Stimulated activated CD4-positive, alpha-beta T cell treated with anti-CD3 and anti-CD28 coated beads, TNF-alpha, amount 100 ng/mL, for 48 hours (primary cell): Measurements from ENCODE around the gene ASF1B.
"Not testable (repeated sequence)": the region's sequence is repeated elsewhere in the genome, so short reads cannot be mapped to it uniquely, and the experiment has no call there.

Experiments
- DNase-seq, 3 donors: peaks; one replicate each; pipeline ENCODE4 v3.0.0-alpha.2; 2020; ENCODE audit warnings: low read depth in 3 of 3

ASF1B gene

DNA sequence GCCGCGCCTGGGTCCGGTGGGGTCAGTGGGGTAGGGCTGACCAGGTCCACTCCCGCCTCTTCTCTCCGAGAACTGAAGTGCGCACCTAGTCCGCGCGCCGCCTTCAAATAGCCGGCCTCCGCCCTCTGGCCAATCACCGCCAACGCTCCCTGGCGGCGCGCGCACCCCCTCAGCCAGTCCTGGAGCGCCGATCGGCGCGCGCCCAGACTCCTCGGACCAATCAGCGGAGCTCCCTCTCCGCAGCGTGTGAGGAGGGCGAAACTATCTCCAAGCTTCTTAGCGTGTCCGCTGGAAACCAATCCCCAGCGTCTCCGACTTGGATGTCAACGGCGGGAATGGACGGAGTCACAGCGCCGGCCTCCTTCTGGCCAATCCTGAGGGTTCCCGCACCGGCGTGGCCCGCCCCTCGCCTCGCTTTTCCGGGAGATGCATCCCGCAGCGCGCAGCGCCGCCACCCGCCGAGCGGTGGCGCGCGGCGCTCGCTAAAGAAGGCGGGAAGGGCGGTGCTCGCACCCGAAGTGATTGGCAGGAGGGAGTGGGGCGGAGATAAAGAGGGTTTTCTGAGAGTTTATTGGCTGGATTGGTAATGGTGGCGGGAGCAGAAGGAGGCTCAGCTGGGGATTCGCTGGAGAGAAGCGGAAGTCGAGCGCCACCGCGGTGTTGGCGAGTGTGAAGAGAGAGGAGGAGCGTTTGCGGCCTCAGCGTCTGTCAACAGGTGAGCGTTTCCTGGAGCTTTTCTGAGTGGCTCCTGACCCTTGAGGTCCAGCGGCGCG, at the start of gene ASF1B:
TSS of gene ASF1B (minus strand) at position 81 of the 773 bp plus-strand sequence. CDS start 133 bp downstream, outside the sequence.
- peak; percentile 93 to 99 (median 96) for DNase-seq

DNA sequence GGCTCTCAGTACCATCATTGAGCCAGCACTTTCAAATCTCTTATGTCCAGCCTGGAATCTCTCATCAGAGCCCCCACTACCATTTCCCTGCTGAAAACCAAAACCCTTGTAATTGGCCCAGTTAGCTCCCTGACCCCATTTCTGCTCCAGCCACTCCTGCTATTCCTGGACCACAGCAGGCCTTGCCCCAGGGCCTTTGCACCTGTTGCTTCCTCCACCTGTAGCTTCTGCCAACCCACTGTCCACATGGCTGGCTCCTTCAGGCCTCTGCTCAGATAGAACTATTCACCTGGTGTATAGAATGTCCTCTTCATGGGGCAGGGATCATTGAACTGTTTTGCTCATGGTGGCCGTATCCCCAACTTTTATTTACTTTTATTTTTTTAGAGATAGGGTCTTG, 49.3 kb upstream of the ASF1B start:
- DNase-seq = not testable (repeated sequence)

DNA sequence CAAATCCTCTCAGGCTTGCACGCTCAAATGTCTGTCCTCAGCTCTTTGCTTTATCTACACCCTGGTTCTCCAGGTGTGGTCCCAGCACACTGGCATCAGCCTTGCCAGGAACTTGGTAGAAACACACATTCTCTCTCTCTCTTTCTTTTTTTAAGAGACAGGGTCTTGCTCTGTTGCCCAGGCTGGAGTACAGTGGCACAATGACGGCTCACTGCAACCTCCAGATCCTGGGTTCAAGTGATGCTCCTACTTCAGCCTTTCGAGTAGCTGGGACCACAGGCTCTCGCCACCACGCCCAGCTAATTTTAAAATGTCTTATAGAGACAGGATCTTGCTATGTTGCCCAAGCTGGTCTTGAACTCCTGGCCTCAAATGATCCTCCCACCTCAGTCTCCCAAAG, 48.8 kb upstream of the ASF1B start:
- no peak for DNase-seq

DNA sequence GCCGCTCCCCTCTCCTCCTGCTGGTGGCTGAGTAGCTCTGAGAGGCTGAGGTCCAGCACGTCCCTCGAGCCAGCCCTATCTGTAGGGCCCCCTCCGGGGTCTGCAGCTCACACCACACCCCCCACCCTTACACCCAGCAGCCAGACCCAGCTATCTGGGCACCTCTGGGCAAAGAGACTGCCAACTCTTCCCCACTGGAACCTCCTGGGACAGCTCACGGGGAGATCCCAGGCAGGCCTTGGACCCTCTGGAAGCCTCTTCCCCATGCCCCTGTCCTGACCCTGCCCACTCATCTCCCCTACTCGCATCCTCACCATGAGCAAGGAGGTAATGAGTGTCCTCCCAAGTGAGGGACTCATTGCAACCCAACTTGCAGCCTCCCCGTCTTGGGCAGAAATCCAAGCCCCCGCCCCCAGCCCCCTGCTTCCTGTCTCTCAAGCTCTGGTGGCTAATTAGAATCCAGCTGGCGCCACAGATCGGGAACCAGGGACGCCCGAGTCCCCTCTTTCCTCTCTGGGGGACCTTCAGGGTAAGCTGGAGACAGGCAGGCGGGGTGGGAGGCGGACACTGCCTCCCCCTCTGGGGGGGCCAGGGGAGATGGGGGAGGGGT, 47.5 kb upstream of the ASF1B start:
- no peak for DNase-seq

DNA sequence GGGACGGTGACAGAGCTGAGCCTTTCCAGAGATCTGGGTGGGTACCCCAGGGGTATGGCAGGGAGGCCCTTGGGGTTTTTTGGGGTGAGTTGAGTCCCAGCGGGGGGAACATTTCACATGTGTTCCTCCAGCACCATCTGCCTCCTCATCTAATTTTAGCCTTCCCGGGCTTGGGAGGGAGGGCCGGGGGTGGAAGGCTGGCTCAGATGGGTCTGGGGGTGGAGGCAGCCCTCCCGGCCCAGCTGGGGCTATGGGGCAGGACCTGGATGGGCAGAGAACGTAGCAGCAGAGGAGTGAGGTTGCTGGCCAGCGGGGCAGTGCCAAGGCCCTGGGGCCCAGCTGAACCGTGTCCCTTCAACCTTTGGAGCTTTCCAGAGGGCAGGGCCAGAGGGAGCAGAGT, 46.1 kb upstream of the ASF1B start:
- DNase-seq = no peak

DNA sequence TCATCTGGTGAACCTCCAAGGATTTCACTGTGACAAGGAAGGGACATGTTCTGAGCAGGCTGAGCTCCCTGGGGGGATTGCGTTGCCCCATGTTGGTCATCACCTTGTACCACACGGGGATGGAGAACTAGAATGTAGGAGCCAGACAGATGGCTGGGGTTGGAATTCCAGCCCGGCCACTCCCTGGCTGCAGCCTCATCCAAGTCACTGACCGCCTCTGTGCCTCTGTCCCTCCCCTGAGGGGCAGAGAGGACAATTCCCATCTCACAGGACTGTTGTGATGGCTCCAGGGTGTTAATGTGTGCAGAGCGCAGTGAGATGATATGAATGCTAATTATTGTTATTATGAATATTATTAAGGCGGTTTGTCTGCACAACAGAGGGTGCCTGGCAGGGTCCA, 45.5 kb upstream of the ASF1B start:
- no peak for DNase-seq

DNA sequence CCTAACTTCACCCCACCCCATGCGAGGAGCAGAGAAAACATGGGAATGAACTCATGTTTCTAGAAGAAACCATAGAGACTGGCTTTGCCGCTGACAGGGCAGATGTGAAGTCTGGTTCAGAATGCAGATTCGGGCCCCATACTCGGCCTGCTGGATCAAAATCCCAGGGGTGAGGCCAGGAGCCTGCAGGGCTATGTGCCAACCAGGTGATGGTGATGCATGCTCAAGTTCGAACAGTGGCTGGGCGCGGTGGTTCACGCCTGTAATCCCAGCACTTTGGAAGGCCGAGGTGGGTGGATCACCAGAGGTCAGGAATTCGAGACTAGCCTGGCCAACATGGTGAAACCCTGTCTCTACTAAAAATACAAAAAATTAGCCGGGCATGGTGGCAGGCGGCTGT, 44.8 kb upstream of the ASF1B start:
- DNase-seq = not testable (repeated sequence)

DNA sequence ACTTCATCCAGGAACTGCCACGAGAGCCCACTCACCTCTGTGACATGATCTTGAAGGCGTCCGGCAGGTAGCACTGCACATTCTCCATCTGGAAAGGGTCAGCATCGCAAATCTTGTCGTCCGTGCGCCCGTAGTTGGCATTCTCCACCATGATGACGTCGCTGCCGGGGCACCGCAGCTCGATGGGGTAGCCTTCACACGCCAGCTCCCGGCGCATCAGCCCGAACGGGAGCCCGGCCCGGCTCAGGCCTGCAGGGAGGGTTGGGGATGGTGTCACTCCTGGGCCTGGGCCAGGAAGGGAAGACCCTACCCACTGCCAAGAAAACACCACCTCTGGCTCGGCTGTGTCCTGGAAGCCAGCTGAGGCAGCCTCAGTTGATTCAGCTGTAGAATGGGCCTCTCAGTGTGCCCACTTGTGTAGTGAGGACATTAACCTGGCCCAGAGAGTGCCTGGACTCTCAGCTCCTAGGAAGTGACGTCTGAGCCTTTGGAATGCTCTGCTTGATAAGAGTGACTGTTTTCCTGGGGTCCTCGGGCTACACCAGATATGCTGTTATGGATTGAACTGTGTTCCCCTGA, 41.2 kb upstream of the ASF1B start:
- DNase-seq = no peak

DNA sequence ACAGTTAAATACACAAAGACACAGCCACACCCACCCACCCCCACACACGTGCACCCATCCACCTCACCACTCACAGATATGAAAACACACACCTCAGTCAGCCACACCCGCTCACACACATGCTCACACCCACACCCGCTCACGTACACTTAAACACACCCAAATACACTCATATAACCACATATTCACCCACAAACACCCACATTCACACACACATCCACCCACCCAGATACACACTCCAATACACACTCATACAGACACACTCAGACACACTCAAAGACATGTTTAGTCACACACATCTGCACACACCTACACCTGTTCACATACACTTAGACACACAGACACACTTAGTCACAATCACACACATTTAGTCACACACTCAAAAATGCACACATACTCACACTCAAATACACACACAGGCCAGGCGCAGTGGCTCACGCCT, 39.0 kb upstream of the ASF1B start:
- no peak for DNase-seq

DNA sequence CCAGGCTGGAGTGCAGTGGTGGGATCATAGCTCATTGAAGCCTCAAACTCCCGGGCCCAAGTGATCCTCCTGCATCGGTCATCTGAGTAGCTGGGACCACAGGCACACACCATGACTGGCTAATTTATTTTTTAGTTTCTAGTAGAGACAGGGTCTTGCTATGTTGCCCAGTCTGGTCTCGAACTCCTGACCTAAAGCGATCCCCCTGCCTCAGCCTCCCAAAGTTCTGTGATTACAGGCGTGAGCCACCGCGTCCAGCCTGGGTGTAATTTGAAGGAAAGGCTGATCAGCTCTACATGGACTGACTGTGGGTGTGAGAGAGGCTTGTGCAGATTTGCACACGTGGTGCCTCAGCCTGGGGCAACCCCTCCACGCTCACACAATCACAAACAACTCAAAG, 38.5 kb upstream of the ASF1B start:
- DNase-seq = no peak

DNA sequence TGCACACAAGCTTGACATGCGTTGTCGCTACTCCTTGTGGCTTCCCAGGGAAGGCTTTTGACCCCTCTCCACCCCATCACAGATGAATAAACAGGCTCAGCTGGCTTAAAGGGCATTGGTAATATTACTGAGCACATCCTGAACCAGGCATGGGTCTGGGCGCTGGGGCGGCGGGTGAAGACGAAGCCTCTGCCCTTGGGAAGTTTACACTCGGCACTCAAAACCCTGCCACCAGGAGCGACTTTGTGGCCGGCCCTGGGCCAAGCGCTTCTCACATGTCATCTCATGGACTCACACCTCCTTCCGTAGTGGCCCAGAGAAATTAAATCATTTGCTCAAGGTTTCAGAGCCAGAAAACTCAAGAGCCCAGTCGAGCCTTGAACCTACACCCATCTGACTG, 32.6 kb upstream of the ASF1B start:
- no peak for DNase-seq

DNA sequence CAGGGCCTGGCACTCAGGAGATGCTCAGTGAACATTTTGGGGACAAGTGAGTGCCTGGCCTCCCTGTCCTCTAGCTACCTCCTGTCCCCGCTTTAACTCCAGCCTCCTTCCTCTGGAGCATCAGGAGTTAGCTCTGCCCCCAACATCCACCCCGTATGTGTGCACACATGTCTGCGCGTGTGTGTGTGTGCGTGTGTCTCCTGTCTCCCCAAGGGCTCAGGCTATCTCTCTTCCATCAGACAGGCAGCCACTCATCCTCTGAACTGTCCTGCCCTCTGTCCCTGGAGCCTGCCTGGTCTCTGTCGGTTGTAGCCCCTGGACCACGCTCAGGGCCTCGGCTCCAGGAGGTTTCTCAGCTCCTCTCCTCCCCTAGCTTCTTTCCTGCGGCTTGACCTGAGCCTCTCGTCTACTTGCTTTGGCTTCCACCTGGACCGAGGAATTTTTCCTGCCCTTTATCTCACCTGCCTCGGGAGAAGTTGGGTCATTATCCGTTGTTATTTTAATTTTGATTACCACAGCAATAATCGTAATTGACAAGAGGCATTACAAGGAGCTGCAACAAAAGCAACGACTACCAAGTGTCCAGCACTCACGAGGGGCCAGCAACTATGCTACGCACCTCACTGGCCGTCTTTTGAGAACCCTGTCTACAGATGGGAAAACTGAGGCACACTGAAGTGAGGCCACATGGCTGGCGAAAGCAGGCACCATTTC, 32.0 kb upstream of the ASF1B start:
- no peak for DNase-seq

DNA sequence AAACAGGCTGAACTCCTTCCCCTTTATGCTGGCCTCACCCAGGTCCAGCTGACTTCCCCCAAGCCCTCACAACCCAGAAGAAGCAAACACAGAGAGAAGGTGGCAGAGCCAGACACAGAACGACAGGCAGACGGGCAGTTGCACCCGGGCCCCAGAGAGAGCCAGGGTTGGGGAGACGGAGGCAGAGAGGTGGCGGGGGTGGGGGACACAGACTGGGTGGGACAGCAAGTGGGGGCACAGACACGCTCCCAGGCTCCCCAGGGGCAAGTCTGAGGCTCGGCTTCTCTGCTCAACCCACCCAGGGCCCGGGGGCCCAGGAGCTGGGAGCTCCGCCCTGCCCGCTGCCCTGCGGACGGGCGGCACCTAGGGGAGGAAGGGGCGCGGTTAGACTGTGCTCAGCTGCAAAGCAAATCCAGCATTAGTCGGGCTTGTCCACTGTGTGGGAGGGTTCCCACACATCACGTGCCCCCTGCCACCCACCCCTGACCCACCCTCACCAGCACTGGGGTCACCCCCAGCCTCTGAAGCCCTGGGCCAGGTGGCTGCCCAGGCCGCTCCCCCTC, 31.3 kb upstream of the ASF1B start:
- no peak for DNase-seq

DNA sequence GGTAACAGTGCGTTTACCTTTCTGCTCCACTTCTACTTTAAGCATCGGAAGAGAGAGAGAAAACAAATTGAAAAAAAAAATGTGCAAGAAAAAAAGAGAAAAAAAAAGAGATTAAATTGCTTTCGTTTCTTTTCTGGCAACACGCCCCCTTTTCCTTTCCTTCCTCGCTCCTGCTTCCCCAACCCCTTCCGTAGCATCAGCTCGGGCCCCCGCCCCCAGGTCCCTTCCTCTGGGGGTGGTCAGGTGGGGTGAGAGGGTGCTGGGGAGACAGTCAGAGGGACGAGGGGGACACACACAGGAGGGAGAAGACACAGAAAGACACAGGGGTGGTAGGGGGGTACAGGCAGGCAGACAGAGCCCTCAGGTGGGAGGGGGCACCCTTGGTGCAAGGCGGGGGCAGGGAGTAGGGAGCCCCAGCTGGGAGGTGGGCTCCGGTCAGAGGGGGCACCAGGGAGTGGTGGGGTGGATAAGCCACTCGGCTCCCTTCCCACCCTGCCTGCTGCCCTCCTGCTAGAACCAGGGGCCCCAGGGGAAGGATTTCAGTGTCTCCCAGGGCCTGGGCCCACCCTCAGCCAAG, 30.7 kb upstream of the ASF1B start:
- no peak for DNase-seq

DNA sequence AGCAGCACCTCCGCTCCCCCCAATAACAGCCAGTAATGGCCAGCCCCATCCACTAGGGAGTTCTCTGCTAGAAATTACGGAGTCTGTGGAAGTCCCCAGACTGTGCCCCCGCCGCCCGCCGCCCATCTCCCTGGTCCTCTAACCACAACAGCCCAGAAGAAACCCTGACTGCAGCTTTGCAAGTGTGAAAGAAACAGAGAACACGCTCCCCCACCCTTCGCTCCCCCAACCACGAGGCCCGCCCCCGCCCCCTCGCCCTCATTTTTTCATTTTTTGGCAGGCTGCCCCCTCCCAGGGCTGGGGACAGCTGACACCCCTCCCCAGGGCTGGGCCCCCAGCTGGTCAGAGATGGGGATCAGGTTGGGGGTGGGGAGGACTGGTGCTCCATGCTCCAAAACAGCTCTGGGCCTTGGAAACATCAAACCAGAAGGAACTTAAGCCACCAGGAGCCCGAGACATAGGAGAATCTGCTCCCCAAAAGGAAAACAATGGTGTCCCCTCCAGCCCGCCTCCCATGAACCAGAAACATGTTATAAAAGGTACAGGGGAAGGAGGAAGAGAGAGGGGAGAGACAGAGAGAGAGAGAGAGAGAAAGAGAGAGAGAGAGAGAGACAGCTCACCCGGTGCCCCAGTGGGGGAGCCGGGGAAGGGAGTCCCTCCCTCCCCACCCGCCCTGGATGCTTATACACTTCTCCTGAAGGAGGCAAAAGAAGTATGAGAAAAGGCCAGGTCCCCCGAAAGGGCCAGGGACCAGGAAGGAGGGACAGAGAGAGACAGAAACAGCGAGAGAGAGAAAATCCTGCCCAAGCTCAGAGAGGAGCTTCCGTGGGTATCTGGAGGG, 29.8 kb upstream of the ASF1B start:
- DNase-seq = no peak

DNA sequence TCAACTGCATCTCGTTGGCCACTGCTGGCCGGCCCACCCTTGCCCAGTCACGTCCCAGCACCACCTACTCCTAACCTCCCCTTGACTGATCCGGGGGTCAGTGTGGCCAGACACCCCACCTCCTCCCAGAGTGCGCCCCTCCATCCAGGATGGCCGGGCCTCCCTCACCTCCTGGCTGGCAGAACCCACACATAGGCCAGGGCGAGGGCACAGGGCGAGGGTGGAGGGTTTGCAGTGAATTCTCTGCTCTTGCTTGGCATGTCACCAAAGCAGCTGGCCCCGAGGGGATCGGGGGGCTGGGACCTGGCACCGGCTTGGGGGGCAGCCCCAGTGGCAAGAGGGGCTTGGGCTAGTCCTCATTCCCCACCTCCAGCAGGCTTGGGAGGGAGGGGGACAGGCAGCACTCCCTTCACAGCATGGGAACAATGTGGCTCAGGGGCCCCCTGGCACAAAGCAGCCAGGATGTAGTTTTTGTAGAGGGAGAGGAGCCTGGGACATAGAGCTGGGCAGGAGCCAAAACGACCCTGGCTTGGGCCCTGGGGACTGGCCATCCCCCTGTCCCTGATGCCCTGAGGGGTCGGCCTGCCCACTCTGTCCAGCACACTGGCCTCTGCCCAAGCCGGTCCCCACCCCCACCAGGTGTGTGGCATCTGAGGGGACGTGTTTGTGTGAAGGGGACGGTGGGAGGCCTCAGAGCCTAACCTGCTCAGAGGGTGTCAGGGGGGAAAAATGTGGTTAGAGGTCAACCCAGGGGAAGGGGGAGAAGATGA, 28.5 kb upstream of the ASF1B start:
- no peak for DNase-seq

DNA sequence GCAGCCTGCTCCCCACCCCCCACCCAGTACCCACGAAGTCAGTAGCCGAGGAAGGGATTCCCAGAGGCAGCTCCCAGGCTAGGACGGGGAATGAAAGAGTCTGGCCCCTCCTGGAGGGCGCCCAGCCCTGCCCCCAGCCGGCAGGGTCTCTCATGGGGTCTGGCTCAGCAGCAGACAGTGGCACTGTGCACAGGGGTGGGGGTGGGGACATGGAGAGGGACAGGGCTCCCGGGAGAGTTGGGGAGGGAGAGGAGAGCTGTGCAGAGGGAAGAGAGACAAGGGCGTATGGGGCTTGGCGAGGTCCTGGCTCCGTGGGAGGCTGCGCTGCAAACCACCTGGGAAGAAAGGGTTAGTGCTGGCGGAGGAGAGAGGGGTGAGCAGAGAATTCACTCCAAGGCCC, 27.7 kb upstream of the ASF1B start:
- no peak for DNase-seq

DNA sequence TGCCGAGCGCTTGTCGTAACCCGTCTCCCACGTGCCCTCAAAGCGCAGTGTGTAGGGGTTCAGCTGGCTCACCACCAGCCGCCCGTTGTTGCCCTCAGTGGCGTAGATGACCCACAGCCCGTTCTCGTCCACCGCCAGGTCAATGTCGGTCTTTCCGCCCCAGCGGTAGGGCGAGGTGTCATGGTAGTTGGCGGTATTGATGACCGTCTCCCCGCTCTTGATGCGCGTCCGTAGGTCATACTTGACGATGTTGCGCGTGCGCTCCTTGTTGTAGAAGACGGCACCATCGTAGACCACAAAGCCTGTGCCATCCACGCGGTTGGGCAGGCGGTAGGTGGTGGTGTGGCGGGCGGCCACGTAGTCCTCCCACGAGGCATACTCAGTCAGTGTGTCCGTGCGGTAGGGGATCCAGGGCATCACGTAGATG, 26.5 kb upstream of the ASF1B start:
- no peak for DNase-seq

DNA sequence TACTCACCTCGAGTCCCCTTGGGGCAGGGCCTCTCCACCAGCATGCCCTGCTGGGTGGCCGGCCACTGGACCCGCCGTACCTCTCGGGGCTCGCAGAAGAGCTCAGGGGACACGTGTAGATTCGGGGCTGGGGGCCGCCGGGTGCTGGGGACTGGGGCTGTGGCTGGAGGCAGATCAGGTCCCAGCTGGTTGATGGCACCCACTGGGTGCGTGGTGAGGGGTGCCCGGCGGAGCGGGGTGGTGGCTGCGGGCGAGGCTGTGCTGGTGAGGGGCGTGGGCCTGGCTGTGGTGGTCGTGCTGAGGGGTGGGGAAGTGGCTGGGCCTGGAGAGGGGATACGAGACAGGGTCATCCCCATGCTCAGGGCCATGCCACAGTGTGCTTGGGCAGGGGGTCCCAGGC, 24.9 kb upstream of the ASF1B start:
- DNase-seq = no peak
